ENCODE results near the gene LCLAT1.

Gene LCLAT1

DNA sequence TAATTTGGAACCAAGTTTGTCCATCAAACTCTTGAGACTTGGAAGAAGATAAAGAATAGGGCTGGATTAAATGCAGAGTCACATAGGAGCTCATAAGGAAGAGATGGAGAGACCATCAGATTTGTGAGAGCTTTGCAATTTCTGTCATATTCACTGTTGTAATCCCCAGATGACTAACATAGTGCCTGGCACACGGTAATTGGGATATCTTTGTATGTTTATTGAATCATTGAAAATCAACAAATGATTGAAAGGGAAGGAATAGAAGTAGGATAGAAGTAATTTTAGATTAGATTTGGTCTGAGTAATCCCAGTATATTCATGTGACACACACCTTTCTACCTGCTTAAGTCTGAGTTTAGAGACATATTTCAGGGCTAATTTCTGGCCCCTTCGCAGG, 75.4 kb downstream of the LCLAT1 start:
- H3K9me3 ChIP-seq (ENCODE audit: insufficient read depth, low read length), result 0 out of 2 replicates have a peak, but pooled peaks cover 5% of the 10 kb centered on the region
- H2AFZ ChIP-seq (ENCODE audit: low read depth, low read length), result no peak overlapping the region
- no peaks in the 10 kb centered on the region for H3K4me1 ChIP-seq (ENCODE audit: low read length)
- H3K4me3 ChIP-seq (ENCODE audit: low read length), result no peak overlapping the region
- no peaks in the 10 kb centered on the region for H3K79me2 ChIP-seq (ENCODE audit: low read length)
- no peak overlapping the region for H3K27ac ChIP-seq (ENCODE audit: low read length)
- no peak overlapping the region for H3K9ac ChIP-seq (ENCODE audit: low read length)
- H3K36me3 ChIP-seq (replicated peaks; ENCODE audit: low read depth, low read length), result peaks cover 13% of the 10 kb centered on the region
- TF ChIP-seq, protein P1, sequence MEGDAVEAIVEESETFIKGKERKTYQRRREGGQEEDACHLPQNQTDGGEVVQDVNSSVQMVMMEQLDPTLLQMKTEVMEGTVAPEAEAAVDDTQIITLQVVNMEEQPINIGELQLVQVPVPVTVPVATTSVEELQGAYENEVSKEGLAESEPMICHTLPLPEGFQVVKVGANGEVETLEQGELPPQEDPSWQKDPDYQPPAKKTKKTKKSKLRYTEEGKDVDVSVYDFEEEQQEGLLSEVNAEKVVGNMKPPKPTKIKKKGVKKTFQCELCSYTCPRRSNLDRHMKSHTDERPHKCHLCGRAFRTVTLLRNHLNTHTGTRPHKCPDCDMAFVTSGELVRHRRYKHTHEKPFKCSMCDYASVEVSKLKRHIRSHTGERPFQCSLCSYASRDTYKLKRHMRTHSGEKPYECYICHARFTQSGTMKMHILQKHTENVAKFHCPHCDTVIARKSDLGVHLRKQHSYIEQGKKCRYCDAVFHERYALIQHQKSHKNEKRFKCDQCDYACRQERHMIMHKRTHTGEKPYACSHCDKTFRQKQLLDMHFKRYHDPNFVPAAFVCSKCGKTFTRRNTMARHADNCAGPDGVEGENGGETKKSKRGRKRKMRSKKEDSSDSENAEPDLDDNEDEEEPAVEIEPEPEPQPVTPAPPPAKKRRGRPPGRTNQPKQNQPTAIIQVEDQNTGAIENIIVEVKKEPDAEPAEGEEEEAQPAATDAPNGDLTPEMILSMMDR (IDR thresholded peaks at IDR 0.05; ENCODE audit: low read depth, low read length), result no peak
- TF ChIP-seq EZH2phosphoT487 (IDR thresholded peaks at IDR 0.05; ENCODE audit: low read depth), result no peak
- H4K20me1 ChIP-seq (ENCODE audit: insufficient read depth, low read length), result no peaks in the 10 kb centered on the region
- no peaks in the 10 kb centered on the region for H3K27me3 ChIP-seq (ENCODE audit: low read depth, low read length)
- H3K4me2 ChIP-seq (ENCODE audit: low read length), result no peak overlapping the region

DNA sequence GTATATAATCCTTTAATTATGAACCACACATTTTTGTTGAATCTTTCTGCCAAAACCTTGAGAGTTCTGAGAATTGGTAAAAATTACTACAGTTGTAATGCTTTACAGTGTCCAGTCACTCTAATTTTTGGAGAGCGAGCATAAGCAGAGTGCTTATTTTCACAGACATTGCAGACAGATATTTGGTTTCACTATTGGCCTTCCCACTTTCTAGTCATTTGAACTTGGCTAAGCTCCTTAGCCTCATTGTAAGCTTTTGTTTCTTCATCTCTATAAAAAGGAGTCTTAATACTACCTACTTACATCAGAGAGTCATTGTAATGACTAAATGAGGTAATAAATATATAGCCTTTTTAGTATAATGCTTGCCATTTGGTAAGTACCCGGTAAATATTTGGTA, 80.4 kb downstream of the LCLAT1 start:
- H3K4me2 ChIP-seq (ENCODE audit: low read length), result no peak overlapping the region

DNA sequence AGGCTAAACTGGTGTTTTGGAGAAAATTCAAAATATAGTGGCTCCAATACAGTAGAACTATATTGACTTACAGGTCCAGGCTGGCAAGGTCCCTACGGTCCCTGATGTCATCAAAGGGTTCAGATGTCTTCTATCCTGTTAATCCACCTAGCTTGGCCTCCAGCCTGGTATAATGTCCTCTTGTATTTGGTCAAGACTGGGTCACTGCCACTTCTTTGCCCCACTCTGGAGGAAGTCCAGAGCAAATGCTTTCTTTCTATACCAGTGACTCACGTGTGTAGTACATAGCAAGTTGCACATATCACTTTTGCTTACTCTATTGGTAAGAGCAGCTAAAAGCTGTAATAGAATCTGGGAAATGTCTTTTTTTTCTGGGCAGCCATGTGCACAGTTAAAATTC, 80.8 kb downstream of the LCLAT1 start:
- H3K4me1 ChIP-seq (ENCODE audit: low read length), result no peaks in the 10 kb centered on the region
- H3K27ac ChIP-seq (ENCODE audit: low read length), result no peak overlapping the region
- H3K79me2 ChIP-seq (ENCODE audit: low read length), result no peaks in the 10 kb centered on the region
- H3K36me3 ChIP-seq (replicated peaks; ENCODE audit: low read depth, low read length), result peaks cover 4% of the 10 kb centered on the region
- H3K27me3 ChIP-seq (ENCODE audit: low read depth, low read length), result no peaks in the 10 kb centered on the region
- TF ChIP-seq, protein P1 (IDR thresholded peaks at IDR 0.05; ENCODE audit: low read depth, low read length), result no peak
- TF ChIP-seq EZH2phosphoT487 (IDR thresholded peaks at IDR 0.05; ENCODE audit: low read depth), result no peak
- no peak overlapping the region for H3K4me3 ChIP-seq (ENCODE audit: low read length)
- no peaks in the 10 kb centered on the region for H3K9me3 ChIP-seq (ENCODE audit: insufficient read depth, low read length)
- H3K4me2 ChIP-seq (ENCODE audit: low read length), result no peak overlapping the region
- no peak overlapping the region for H2AFZ ChIP-seq (ENCODE audit: low read depth, low read length)
- H3K9ac ChIP-seq (ENCODE audit: low read length), result no peak overlapping the region
- H4K20me1 ChIP-seq (ENCODE audit: insufficient read depth, low read length), result no peaks in the 10 kb centered on the region

More for the DNA sequence above, 80.4 kb downstream of the LCLAT1 start:
- Histone ChIP-seq H4K20me1 (ENCODE audit: insufficient read depth, low read length) (no peaks in the 10 kb centered on the region), H3K4me1 (ENCODE audit: low read length) (no peaks in the 10 kb centered on the region), H3K79me2 (ENCODE audit: low read length) (no peaks in the 10 kb centered on the region), H3K4me3 (ENCODE audit: low read length) (no peak overlapping the region), H3K27ac (ENCODE audit: low read length) (no peak overlapping the region), H3K9me3 (ENCODE audit: insufficient read depth, low read length) (no peaks in the 10 kb centered on the region), H3K36me3 (replicated peaks; ENCODE audit: low read depth, low read length) (peaks cover 4% of the 10 kb centered on the region), H3K27me3 (ENCODE audit: low read depth, low read length) (no peaks in the 10 kb centered on the region), H2AFZ (ENCODE audit: low read depth, low read length) (no peak overlapping the region), H3K9ac (ENCODE audit: low read length) (no peak overlapping the region)
- no peak for TF ChIP-seq EZH2phosphoT487 (IDR thresholded peaks at IDR 0.05; ENCODE audit: low read depth)
- TF ChIP-seq, protein P1 (IDR thresholded peaks at IDR 0.05; ENCODE audit: low read depth, low read length), result no peak

DNA sequence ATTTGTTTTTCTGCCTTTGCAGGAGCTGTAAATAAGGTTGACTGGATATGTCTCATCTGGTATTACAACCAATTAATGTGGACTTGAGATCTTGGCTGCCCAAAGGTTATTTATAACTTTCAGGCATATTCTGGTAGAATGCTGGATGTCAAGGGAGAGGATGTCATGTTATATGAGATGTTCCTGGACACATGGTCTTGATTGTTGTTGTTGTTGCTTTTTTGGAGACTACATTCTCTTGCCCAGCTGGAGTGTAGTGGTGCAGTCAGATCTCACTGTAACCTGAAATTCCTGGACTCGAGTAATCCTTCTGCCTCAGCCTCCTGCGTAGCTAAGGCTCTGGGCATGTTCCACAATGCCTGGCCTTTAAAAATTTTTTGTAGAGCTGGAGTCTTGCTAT, 83.3 kb downstream of the LCLAT1 start:
- TF ChIP-seq EZH2phosphoT487 (IDR thresholded peaks at IDR 0.05; ENCODE audit: low read depth), result no peak
- TF ChIP-seq, protein P1 (IDR thresholded peaks at IDR 0.05; ENCODE audit: low read depth, low read length), result no peak
- no peak overlapping the region for H3K9ac ChIP-seq (ENCODE audit: low read length)
- H3K4me3 ChIP-seq (ENCODE audit: low read length), result no peak overlapping the region
- H3K79me2 ChIP-seq (ENCODE audit: low read length), result no peaks in the 10 kb centered on the region
- peaks cover 8% of the 10 kb centered on the region for H3K36me3 ChIP-seq (replicated peaks; ENCODE audit: low read depth, low read length)
- no peak overlapping the region for H2AFZ ChIP-seq (ENCODE audit: low read depth, low read length)
- H3K4me1 ChIP-seq (ENCODE audit: low read length), result no peaks in the 10 kb centered on the region
- no peaks in the 10 kb centered on the region for H4K20me1 ChIP-seq (ENCODE audit: insufficient read depth, low read length)
- H3K4me2 ChIP-seq (ENCODE audit: low read length), result no peak overlapping the region
- H3K9me3 ChIP-seq (ENCODE audit: insufficient read depth, low read length), result no peaks in the 10 kb centered on the region
- no peak overlapping the region for H3K27ac ChIP-seq (ENCODE audit: low read length)
- H3K27me3 ChIP-seq (ENCODE audit: low read depth, low read length), result no peaks in the 10 kb centered on the region

All from OCI-LY3 (cell line).